GM23248 (cell line): Measurements from ENCODE around the gene STXBP6. TPM values are rescaled to one million over a fixed set of nuclear protein-coding genes. Genes with fewer than 3 reads are reported as not detected.

Experiments used
- DNase-seq: peaks from one replicate; pipeline ENCODE4 v3.0.0-alpha.2; 2015
- H2AFZ ChIP-seq: fragments of 200-600 bp; sonication (generic); 2 replicates; pipeline ENCODE4 v1.6.1; 2016; ENCODE audit warnings: antibody characterized with exemption
- H3F3A ChIP-seq: fragments of 200-600 bp; sonication (generic); 2 replicates; pipeline ENCODE4 v1.6.1; 2016; ENCODE audit warnings: mild to moderate bottlenecking, antibody characterized with exemption, mixed run types; ENCODE audit not compliant: insufficient read depth
- H3K27ac ChIP-seq: fragments of 200-600 bp; sonication (generic); 2 replicates; pipeline ENCODE4 v1.5.1; 2016; ENCODE audit warnings: mild to moderate bottlenecking
- H3K27me3 ChIP-seq: fragments of 200-600 bp; sonication (generic); replicated peaks from 2 replicates; pipeline ENCODE4 v1.6.1; 2016; ENCODE audit warnings: mild to moderate bottlenecking; ENCODE audit not compliant: insufficient read depth
- H3K36me3 ChIP-seq: fragments of 200-600 bp; sonication (generic); 2 replicates; pipeline ENCODE4 v1.6.1; 2016; ENCODE audit warnings: low read depth, mild to moderate bottlenecking
- H3K4me1 ChIP-seq: fragments of 200-600 bp; sonication (generic); 2 replicates; pipeline ENCODE4 v1.6.1; 2016; ENCODE audit warnings: mild to moderate bottlenecking; ENCODE audit not compliant: insufficient read depth
- H3K4me2 ChIP-seq: fragments of 200-600 bp; sonication (generic); one replicate; pipeline ENCODE4 v1.6.1; 2016; ENCODE audit warnings: mild to moderate bottlenecking; ENCODE audit not compliant: unreplicated experiment
- H3K4me3 ChIP-seq: fragments of 200-600 bp; sonication (generic); 2 replicates; pipeline ENCODE4 v1.5.1; 2016; ENCODE audit warnings: mild to moderate bottlenecking
- H3K79me2 ChIP-seq: fragments of 200-600 bp; sonication (generic); 2 replicates; pipeline ENCODE4 v1.6.1; 2016; ENCODE audit warnings: mild to moderate bottlenecking; ENCODE audit not compliant: insufficient read depth
- H3K9ac ChIP-seq: fragments of 200-600 bp; sonication (generic); 2 replicates; pipeline ENCODE4 v1.6.1; 2016; ENCODE audit warnings: mild to moderate bottlenecking
- H3K9me2 ChIP-seq: fragments of 200-600 bp; sonication (generic); 2 replicates; pipeline ENCODE4 v1.6.1; 2016; ENCODE audit warnings: mixed run types, mild to moderate bottlenecking, moderate library complexity; ENCODE audit not compliant: insufficient read depth
- H3K9me3 ChIP-seq: fragments of 200-600 bp; sonication (generic); one replicate; pipeline ENCODE4 v1.6.1; 2017; ENCODE audit warnings: low read depth
- H4K20me1 ChIP-seq: fragments of 200-600 bp; sonication (generic); 2 replicates; pipeline ENCODE4 v1.6.0; 2016; ENCODE audit not compliant: insufficient read depth
- EZH2 ChIP-seq: fragments of 200-600 bp; sonication (generic); IDR thresholded peaks from 2 replicates; pipeline ENCODE4 v1.6.1; 2018; ENCODE audit warnings: antibody characterized with exemption, mild to moderate bottlenecking; ENCODE audit not compliant: insufficient read depth, poor library complexity, severe bottlenecking
- EZH2phosphoT487 ChIP-seq: fragments of 200-600 bp; sonication (generic); IDR thresholded peaks from 2 replicates; pipeline ENCODE4 v1.6.1; 2018; ENCODE audit warnings: antibody characterized with exemption, moderate library complexity, mild to moderate bottlenecking, low read depth; ENCODE audit not compliant: insufficient read depth
- WGBS, 2 experiments: methylation state at CpG; one replicate each; pipeline ENCODE4 v1.1.6; 2015 to 2017; ENCODE audit warnings: low lambda C conversion rate in 2 of 2, low coverage in 1 of 2; ENCODE audit errors: missing lambda C conversion rate in 2 of 2; 5-methylcytosine and 5-hydroxymethylcytosine counted together
- in situ Hi-C: fragments of 300-500 bp; cut with MboI; formaldehyde crosslinking; loops from 2 replicates; pipeline ENCODE4 v1.15.0; 2020
- polyA plus RNA-seq: library from polyadenylated mRNA; unstranded; fragments of >200 nt; fragmentation: Nextera tagmentation; extraction: Ambion mirVana; gene quantifications from 2 replicates; pipeline ENCODE4 v1.2.1, GENCODE V29; 2016
- total RNA-seq: library from RNA; depleted of rRNA; stranded (reverse); fragments of >200 nt; shearing (Covaris generic); gene quantifications from 2 replicates; pipeline ENCODE4 v1.2.3, GENCODE V29; 2014

STXBP6 gene
- total and polyA plus RNA-seq, 2 experiments from 2014 or later: 13.9 to 19.6 TPM

- WGBS, 2 experiments: 88 to 91% methylated on average over 11 of the region's 11 CpGs
- in situ Hi-C loops: no loop called here
Measured at GRCh38 chr14:25034803-25035681, 14.9 kb downstream of the STXBP6 start.

DNA sequence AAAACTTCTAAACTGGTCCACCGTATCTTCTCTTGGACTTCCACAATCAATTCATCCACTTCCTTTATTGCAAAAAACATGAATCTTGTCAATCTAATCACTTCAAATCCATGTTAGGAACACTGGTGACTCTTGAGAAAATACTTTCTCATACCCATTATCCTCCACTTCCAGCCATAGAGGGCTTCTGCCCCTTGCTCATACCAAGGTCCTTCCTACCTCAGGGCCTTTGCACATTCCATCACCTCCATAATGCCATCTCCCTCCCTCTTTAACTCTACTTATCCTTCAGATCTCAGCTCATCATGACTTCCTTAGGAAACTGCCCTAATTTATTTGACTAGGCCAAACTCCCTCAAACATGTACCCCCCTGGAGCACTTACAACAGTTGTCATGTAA, 16.6 kb downstream of the STXBP6 start:
- no peak for TF ChIP-seq EZH2
- no peak for TF ChIP-seq EZH2phosphoT487
- H3K9me2 ChIP-seq: no peaks in the 10 kb centered on the region
- H3F3A ChIP-seq: 0 out of 2 replicates have a peak, but pooled peaks cover 4% of the 10 kb centered on the region
- no peak overlapping the region for H2AFZ ChIP-seq
- 0 out of 2 replicates have a peak, but pooled peaks cover 4% of the 10 kb centered on the region for H4K20me1 ChIP-seq
- DNase-seq: no peak
- WGBS, 2 experiments: 86 to 100% methylated on average over 1 of the region's 1 CpG
- H3K4me2 ChIP-seq: no peak overlapping the region
- no peak overlapping the region for H3K27ac ChIP-seq
- H3K9me3 ChIP-seq: no peaks in the 10 kb centered on the region
- H3K36me3 ChIP-seq: no peaks in the 10 kb centered on the region
- H3K4me3 ChIP-seq: no peak overlapping the region
- no peaks in the 10 kb centered on the region for H3K27me3 ChIP-seq
- H3K9ac ChIP-seq: no peak overlapping the region
- peaks cover 7% of the 10 kb centered on the region for H3K4me1 ChIP-seq
- in situ Hi-C loops: no loop called here
- peaks cover 94% of the 10 kb centered on the region for H3K79me2 ChIP-seq

More at GRCh38 chr14:25034803-25035681, 14.9 kb downstream of the STXBP6 start:
- Histone ChIP-seq H3K9ac (no peak overlapping the region), H3K4me2 (no peak overlapping the region), H3K4me3 (no peak overlapping the region), H3K79me2 (peaks cover 94% of the 10 kb centered on the region), H3K4me1 (peaks cover 7% of the 10 kb centered on the region), H3K27me3 (no peaks in the 10 kb centered on the region), H3K36me3 (no peaks in the 10 kb centered on the region), H3F3A (0 out of 2 replicates have a peak, but pooled peaks cover 4% of the 10 kb centered on the region), H3K9me3 (no peaks in the 10 kb centered on the region), H3K27ac (no peak overlapping the region), H3K9me2 (no peaks in the 10 kb centered on the region), H2AFZ (no peak overlapping the region), H4K20me1 (0 out of 2 replicates have a peak, but pooled peaks cover 4% of the 10 kb centered on the region)
- no peak for TF ChIP-seq EZH2phosphoT487
- no peak for TF ChIP-seq EZH2
- no peak for DNase-seq

- Histone ChIP-seq H3K9ac (no peak overlapping the region), H2AFZ (no peak overlapping the region), H3K9me2 (no peaks in the 10 kb centered on the region), H3K27me3 (no peaks in the 10 kb centered on the region), H3K27ac (no peak overlapping the region), H3K4me3 (no peak overlapping the region), H3K4me1 (peaks cover 3% of the 10 kb centered on the region), H3K9me3 (no peaks in the 10 kb centered on the region), H3F3A (no peaks in the 10 kb centered on the region), H3K79me2 (peaks cover 94% of the 10 kb centered on the region), H3K36me3 (no peaks in the 10 kb centered on the region), H4K20me1 (peaks cover 8% of the 10 kb centered on the region; the same call in 1 of the 2 replicates), H3K4me2 (no peak overlapping the region)
- in situ Hi-C loops: no loop called here
- DNase-seq: no peak
- WGBS, 2 experiments: 89 to 92% methylated on average over 10 of the region's 10 CpGs
- no peak for TF ChIP-seq EZH2phosphoT487
Measured at GRCh38 chr14:25032092-25032784, 17.7 kb downstream of the STXBP6 start.

GRCh38 chr14:25026476-25027137, 23.3 kb downstream of the STXBP6 start:
- Histone ChIP-seq H3K79me2 (peaks cover 89% of the 10 kb centered on the region), H3K9ac (no peak overlapping the region), H3K4me2 (no peak overlapping the region), H3K27me3 (no peaks in the 10 kb centered on the region), H4K20me1 (peaks cover 4% of the 10 kb centered on the region; the same call in 1 of the 2 replicates), H3K9me2 (0 out of 2 replicates have a peak, but pooled peaks cover 3% of the 10 kb centered on the region), H3K36me3 (no peaks in the 10 kb centered on the region), H3K4me1 (no peaks in the 10 kb centered on the region), H3K9me3 (no peaks in the 10 kb centered on the region), H3K27ac (no peak overlapping the region), H3K4me3 (no peak overlapping the region), H2AFZ (no peak overlapping the region), H3F3A (no peaks in the 10 kb centered on the region)
- no peak for TF ChIP-seq EZH2
- no peak for TF ChIP-seq EZH2phosphoT487
- 84 to 86% methylated on average over 4 of the region's 4 CpGs for WGBS, 2 experiments
- in situ Hi-C loops: no loop called here
- DNase-seq: no peak
